Mononuclear cell (primary cell): ENCODE data around the gene SKAP2. TPM values are rescaled to one million over a fixed set of nuclear protein-coding genes. Genes with fewer than 3 reads are reported as not detected.

Experiments used
- H3K27me3 ChIP-seq: 2 replicates; pipeline ENCODE4 v1.6.0; 2011; ENCODE audit warnings: low read length, control low read depth; ENCODE audit not compliant: insufficient read depth
- H3K4me1 ChIP-seq: 2 replicates; pipeline ENCODE4 v1.5.1; 2011; ENCODE audit warnings: mild to moderate bottlenecking, low read length, control low read depth; ENCODE audit not compliant: insufficient read depth
- H3K4me3 ChIP-seq: 2 replicates; pipeline ENCODE4 v1.5.1; 2011; ENCODE audit warnings: mild to moderate bottlenecking, low read length, moderate library complexity
- H3K9me3 ChIP-seq: 2 replicates; pipeline ENCODE4 v1.5.1; 2011; ENCODE audit warnings: low read depth, mild to moderate bottlenecking, control low read depth, low read length
- total RNA-seq: library from RNA; depleted of rRNA; stranded (reverse); fragments of >200 nt; gene quantifications from one replicate; pipeline ENCODE4 v1.2.3, GENCODE V29; 2012

The SKAP2 gene
- total RNA-seq, 1 donor = 14.3 TPM

GRCh38 chr7:26685606-26686005, 178.8 kb downstream of the SKAP2 start:
- peaks cover 9% of the 10 kb centered on the region for H3K4me1 ChIP-seq
- H3K4me3 ChIP-seq = no peak overlapping the region
- H3K27me3 ChIP-seq = no peaks in the 10 kb centered on the region
- H3K9me3 ChIP-seq = no peaks in the 10 kb centered on the region

GRCh38 chr7:26684447-26684846, 179.9 kb downstream of the SKAP2 start:
- no peaks in the 10 kb centered on the region for H3K9me3 ChIP-seq
- H3K27me3 ChIP-seq = no peaks in the 10 kb centered on the region
- H3K4me1 ChIP-seq = peaks cover 7% of the 10 kb centered on the region
- no peak overlapping the region for H3K4me3 ChIP-seq

GRCh38 chr7:26683277-26683676, 181.1 kb downstream of the SKAP2 start:
- H3K4me3 ChIP-seq = no peak overlapping the region
- H3K27me3 ChIP-seq = no peaks in the 10 kb centered on the region
- no peaks in the 10 kb centered on the region for H3K4me1 ChIP-seq
- no peaks in the 10 kb centered on the region for H3K9me3 ChIP-seq

GRCh38 chr7:26681819-26682418, 182.5 kb downstream of the SKAP2 start:
- Histone ChIP-seq H3K4me1 (no peaks in the 10 kb centered on the region), H3K4me3 (no peak overlapping the region), H3K27me3 (no peaks in the 10 kb centered on the region), H3K9me3 (no peaks in the 10 kb centered on the region)

- H3K9me3 ChIP-seq = no peaks in the 10 kb centered on the region
- H3K4me1 ChIP-seq = no peaks in the 10 kb centered on the region
- no peaks in the 10 kb centered on the region for H3K27me3 ChIP-seq
- no peak overlapping the region for H3K4me3 ChIP-seq
Measured at GRCh38 chr7:26680587-26680986, 183.8 kb downstream of the SKAP2 start.

GRCh38 chr7:26675143-26675887, 189.1 kb downstream of the SKAP2 start:
- no peaks in the 10 kb centered on the region for H3K9me3 ChIP-seq
- H3K4me1 ChIP-seq = peaks cover 4% of the 10 kb centered on the region
- H3K27me3 ChIP-seq = no peaks in the 10 kb centered on the region
- H3K4me3 ChIP-seq = no peak overlapping the region

GRCh38 chr7:26673858-26674257, 190.5 kb downstream of the SKAP2 start:
- Histone ChIP-seq H3K4me1 (peaks cover 4% of the 10 kb centered on the region), H3K27me3 (no peaks in the 10 kb centered on the region), H3K9me3 (no peaks in the 10 kb centered on the region), H3K4me3 (no peak overlapping the region)

- H3K27me3 ChIP-seq = no peaks in the 10 kb centered on the region
- H3K9me3 ChIP-seq = no peaks in the 10 kb centered on the region
- H3K4me3 ChIP-seq = no peak overlapping the region
- H3K4me1 ChIP-seq = peaks cover 4% of the 10 kb centered on the region
Measured at GRCh38 chr7:26673271-26673670, 191.1 kb downstream of the SKAP2 start.

GRCh38 chr7:26670841-26671240, 193.5 kb downstream of the SKAP2 start:
- H3K4me3 ChIP-seq = no peak overlapping the region
- H3K27me3 ChIP-seq = no peaks in the 10 kb centered on the region
- no peaks in the 10 kb centered on the region for H3K9me3 ChIP-seq
- H3K4me1 ChIP-seq = peaks cover 4% of the 10 kb centered on the region

GRCh38 chr7:26670290-26670689, 194.1 kb downstream of the SKAP2 start:
- H3K27me3 ChIP-seq = no peaks in the 10 kb centered on the region
- H3K4me3 ChIP-seq = no peak overlapping the region
- H3K9me3 ChIP-seq = no peaks in the 10 kb centered on the region
- H3K4me1 ChIP-seq = peaks cover 4% of the 10 kb centered on the region

- no peaks in the 10 kb centered on the region for H3K27me3 ChIP-seq
- H3K4me1 ChIP-seq = peaks cover 6% of the 10 kb centered on the region
- no peak overlapping the region for H3K4me3 ChIP-seq
- no peaks in the 10 kb centered on the region for H3K9me3 ChIP-seq
Measured at GRCh38 chr7:26668821-26669220, 195.6 kb downstream of the SKAP2 start.

GRCh38 chr7:26667514-26668133, 196.8 kb downstream of the SKAP2 start:
- Histone ChIP-seq H3K9me3 (no peaks in the 10 kb centered on the region), H3K27me3 (no peaks in the 10 kb centered on the region), H3K4me1 (peaks cover 6% of the 10 kb centered on the region), H3K4me3 (no peak overlapping the region)

- H3K4me1 ChIP-seq = peaks cover 6% of the 10 kb centered on the region
- H3K4me3 ChIP-seq = no peak overlapping the region
- H3K27me3 ChIP-seq = no peaks in the 10 kb centered on the region
- H3K9me3 ChIP-seq = no peaks in the 10 kb centered on the region
Measured at GRCh38 chr7:26664735-26665416, 199.5 kb downstream of the SKAP2 start.

- no peaks in the 10 kb centered on the region for H3K9me3 ChIP-seq
Measured at GRCh38 chr7:26664274-26664673, 200.1 kb downstream of the SKAP2 start.

GRCh38 chr7:26663874-26664273, 200.5 kb downstream of the SKAP2 start:
- Histone ChIP-seq H3K27me3 (no peaks in the 10 kb centered on the region), H3K4me1 (peaks cover 6% of the 10 kb centered on the region), H3K9me3 (no peaks in the 10 kb centered on the region), H3K4me3 (no peak overlapping the region)

More at GRCh38 chr7:26664274-26664673, 200.1 kb downstream of the SKAP2 start:
- Histone ChIP-seq H3K4me1 (peaks cover 6% of the 10 kb centered on the region), H3K4me3 (no peak overlapping the region), H3K27me3 (no peaks in the 10 kb centered on the region)
